Measurements from ENCODE around the gene TMEM229A.
"Not testable (repeated sequence)": the region's sequence is repeated elsewhere in the genome, so short reads cannot be mapped to it uniquely, and the experiment has no call there.

TMEM229A gene

DNA sequence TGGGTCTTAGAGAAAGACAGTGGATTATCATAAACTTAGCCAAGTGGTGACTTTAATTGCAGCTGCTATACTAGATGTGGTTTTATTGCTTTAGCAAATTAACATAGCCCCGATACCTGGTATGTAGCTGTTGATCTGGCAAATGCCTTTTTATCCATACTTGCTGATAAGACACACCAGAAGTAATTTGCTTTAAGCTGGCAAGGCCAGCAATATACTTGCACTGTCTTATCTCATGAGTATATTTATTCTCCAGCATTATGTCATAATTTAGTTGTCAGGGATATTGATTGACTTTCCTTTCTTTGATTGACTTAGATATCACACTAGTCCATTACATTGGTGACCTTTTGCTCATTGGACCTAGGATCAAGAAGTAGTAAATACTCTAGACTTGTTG is 12.8 kb downstream of the TMEM229A start:
- no peak overlapping the region for H3K27ac Mint-ChIP-seq
- no peak overlapping the region for H3K4me3 Mint-ChIP-seq
- no peaks in the 10 kb centered on the region for H3K27me3 Mint-ChIP-seq
- H3K9me3 Mint-ChIP-seq, result peaks cover 3% of the 10 kb centered on the region
- H3K36me3 Mint-ChIP-seq (ENCODE audit: low read depth), result no peaks in the 10 kb centered on the region
- no peaks in the 10 kb centered on the region for H3K4me1 Mint-ChIP-seq (ENCODE audit: low read depth)
- no peak for DNase-seq

DNA sequence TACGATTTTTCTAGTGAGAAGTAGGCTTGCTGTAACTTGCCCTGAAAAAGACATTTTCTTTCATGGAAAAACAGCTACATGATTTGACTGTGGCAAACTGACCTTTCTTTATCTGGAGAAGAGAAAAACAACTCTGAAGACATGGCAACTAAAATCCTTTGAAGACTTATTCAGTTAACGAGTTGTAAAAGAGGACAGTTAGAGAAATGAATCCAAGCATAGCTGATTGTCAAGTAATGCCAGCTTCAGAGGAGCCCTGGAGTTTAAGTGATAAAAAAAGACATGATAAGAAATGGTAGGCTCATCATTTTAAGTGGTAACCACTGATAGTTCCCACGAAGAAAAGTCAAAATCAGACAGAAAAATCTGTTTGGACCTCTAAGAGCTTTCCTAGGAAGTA is 19.6 kb downstream of the TMEM229A start:
- Mint-ChIP-seq H3K4me1 (ENCODE audit: low read depth) (no peaks in the 10 kb centered on the region), H3K27me3 (no peaks in the 10 kb centered on the region), H3K9me3 (no peaks in the 10 kb centered on the region), H3K27ac (no peak overlapping the region), H3K36me3 (ENCODE audit: low read depth) (no peaks in the 10 kb centered on the region), H3K4me3 (no peak overlapping the region)
- DNase-seq, result no peak

DNA sequence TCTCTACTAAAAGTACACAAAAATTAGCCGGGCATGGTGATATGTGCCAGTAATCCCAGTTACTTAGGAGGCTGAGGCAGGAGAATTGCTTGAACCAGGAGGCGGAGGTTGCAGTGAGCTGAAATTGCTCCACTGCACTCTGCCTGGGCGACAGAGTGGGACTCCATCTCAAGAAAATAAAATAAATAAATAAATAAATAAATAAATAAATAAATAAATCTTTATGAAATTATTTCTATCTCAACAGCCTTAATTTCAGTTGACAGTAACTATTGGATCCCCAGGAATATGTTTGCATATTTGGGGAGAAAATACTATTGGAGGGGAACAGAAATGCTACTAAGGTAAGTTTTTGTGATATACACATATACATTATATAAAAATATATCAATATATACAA is 20.0 kb downstream of the TMEM229A start:
- Mint-ChIP-seq H3K4me3 (no peak overlapping the region), H3K27me3 (no peaks in the 10 kb centered on the region), H3K9me3 (no peaks in the 10 kb centered on the region), H3K27ac (no peak overlapping the region), H3K36me3 (ENCODE audit: low read depth) (no peaks in the 10 kb centered on the region), H3K4me1 (ENCODE audit: low read depth) (no peaks in the 10 kb centered on the region)
- DNase-seq, result no peak

DNA sequence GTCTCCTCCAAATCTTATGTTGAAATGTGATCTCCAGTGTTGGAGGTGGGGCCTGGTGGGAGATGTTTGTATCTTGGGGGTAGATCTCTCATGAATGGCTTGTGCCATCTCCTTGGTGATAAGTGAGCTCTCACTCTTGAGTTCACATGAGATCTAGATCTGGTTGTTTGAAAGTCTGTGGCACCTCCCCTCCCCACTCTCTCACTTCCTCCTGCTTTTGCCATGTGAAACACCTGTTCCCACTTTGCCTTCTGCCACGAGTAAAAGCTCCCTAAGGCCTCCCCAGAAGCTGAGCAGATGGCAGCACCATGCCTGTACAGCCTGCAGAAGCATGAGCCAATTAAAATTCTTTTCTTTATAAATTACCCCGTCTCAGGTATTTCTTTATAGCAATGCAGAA is 23.5 kb downstream of the TMEM229A start:
- Mint-ChIP-seq H3K36me3 (ENCODE audit: low read depth) (no peaks in the 10 kb centered on the region), H3K4me1 (ENCODE audit: low read depth) (no peaks in the 10 kb centered on the region), H3K4me3 (no peak overlapping the region), H3K27ac (no peak overlapping the region), H3K27me3 (peaks cover 2% of the 10 kb centered on the region), H3K9me3 (no peaks in the 10 kb centered on the region)
- DNase-seq, result no peak

DNA sequence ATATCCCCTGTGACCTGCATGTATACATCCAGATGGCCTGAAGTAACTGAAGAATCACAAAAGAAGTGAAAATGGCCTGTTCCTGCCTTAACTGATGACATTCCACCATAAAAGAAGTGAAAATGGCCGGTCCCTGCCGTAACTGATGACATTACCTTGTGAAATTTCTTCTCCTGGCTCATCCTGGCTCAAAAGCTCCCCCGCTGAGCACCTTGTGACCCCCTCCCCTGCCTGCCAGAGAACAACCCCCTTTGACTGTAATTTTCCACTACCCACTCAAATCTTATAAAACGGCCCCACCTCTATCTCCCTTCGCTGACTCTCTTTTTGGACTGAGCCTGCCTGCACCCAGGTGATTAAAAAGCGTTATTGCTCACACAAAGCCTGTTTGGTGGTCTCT is 24.6 kb downstream of the TMEM229A start:
- not testable (repeated sequence) for H3K36me3 Mint-ChIP-seq (ENCODE audit: low read depth)

DNA sequence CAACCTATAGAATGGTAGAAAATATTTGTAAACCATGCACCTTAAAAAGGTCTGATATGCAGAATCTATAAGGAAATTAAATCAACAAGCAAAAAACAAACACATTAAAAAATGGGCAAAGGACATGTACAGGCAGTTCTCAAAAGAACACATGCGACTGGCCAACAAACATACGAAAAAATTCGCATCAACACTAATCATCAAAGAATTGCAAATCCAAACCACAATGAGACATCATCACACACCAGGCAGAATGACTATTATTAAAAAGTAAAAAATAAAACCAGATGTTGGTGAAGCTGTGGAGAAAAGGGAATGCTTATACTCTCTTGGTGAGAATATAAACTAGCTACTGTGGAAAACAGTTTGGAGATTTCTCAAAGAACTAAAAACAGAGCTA is 33.2 kb downstream of the TMEM229A start:
- Mint-ChIP-seq H3K4me3 (no peak overlapping the region), H3K9me3 (peaks cover 21% of the 10 kb centered on the region), H3K27ac (no peak overlapping the region), H3K4me1 (ENCODE audit: low read depth) (no peaks in the 10 kb centered on the region), H3K27me3 (no peaks in the 10 kb centered on the region), H3K36me3 (ENCODE audit: low read depth) (no peaks in the 10 kb centered on the region)
- DNase-seq, result no peak

More for the DNA sequence above, 24.6 kb downstream of the TMEM229A start:
- not testable (repeated sequence) for H3K4me1 Mint-ChIP-seq (ENCODE audit: low read depth); H3K27me3 Mint-ChIP-seq; H3K4me3 Mint-ChIP-seq; H3K27ac Mint-ChIP-seq; DNase-seq; H3K9me3 Mint-ChIP-seq

DNA sequence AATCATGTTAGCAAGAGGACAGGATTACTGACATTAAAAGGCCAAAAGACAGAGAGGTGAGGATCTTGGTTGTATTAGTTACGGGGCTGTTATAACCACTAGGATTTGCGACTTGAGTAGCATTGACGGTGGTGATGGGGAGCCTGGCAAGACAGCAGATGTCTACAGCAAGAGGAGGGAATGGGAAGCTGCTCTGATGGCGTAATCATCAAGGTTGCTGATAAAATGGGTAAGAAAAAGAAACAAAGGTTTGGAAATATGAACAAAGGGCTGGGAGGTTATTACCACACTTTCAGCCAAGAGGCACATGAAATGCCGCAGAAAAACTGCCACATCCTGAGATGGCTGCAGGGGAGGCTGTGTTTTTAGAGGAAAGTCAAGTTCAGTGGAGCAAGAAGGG is 33.9 kb downstream of the TMEM229A start:
- H3K4me1 Mint-ChIP-seq (ENCODE audit: low read depth), result no peaks in the 10 kb centered on the region

DNA sequence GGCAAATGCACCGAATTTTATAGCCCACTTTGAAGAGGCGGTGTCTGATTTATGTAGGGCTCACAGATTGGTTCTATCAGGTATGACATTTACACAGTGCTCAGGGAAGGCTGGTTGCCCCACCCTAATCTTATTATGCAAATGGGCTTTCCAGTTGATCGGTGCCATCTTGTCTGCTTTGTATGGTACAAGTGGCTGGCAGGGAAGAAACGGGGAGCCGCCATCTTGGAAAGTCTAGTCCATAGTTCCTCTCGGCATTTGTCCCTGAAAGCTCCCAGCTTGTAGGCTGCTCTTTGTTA is 36.6 kb downstream of the TMEM229A start:
- Mint-ChIP-seq H3K4me1 (ENCODE audit: low read depth) (no peaks in the 10 kb centered on the region), H3K9me3 (peaks cover 9% of the 10 kb centered on the region), H3K27me3 (no peaks in the 10 kb centered on the region), H3K4me3 (no peak overlapping the region), H3K36me3 (ENCODE audit: low read depth) (no peaks in the 10 kb centered on the region), H3K27ac (no peak overlapping the region)
- DNase-seq, result no peak

More for the DNA sequence above, 33.9 kb downstream of the TMEM229A start:
- Mint-ChIP-seq H3K4me3 (no peak overlapping the region), H3K27me3 (no peaks in the 10 kb centered on the region), H3K9me3 (peaks cover 21% of the 10 kb centered on the region), H3K27ac (no peak overlapping the region), H3K36me3 (ENCODE audit: low read depth) (no peaks in the 10 kb centered on the region)
- no peak for DNase-seq

DNA sequence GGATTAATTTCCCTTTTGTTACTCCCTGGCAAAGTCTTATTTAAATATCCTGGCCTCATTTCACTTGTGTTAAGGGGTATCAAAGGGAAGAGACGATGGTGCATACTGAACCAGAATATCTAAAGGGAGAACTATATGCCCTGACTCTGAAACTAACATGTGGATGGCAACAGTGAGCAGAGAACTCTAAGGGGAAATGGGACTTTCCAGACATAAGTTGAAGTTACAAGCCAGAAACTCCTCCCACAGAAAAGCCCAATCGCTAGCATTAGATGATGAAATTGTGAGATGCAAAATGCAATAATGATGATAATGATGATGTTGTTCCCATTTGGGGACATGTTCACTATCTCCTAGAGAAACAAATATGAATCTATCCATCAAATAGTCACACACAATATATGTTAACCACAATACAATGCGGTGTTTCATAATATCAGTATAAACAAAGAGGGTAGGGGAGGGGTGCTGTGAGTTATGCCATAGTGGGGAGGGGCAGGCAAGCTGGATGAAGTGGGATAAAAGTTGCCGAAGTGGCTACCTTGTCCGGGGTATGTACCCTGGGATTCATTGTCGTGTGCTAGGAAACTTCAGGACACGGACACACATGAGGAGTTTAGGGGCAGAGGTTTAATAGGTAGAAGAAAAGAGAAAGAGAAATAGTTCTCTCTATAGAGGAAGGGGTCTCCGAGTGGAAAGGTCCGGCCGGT is 37.1 kb downstream of the TMEM229A start:
- H3K27me3 Mint-ChIP-seq, result no peaks in the 10 kb centered on the region
- no peak overlapping the region for H3K27ac Mint-ChIP-seq
- peaks cover 8% of the 10 kb centered on the region for H3K9me3 Mint-ChIP-seq
- H3K4me1 Mint-ChIP-seq (ENCODE audit: low read depth), result no peaks in the 10 kb centered on the region
- H3K36me3 Mint-ChIP-seq (ENCODE audit: low read depth), result no peaks in the 10 kb centered on the region
- no peak for DNase-seq
- H3K4me3 Mint-ChIP-seq, result no peak overlapping the region

DNA sequence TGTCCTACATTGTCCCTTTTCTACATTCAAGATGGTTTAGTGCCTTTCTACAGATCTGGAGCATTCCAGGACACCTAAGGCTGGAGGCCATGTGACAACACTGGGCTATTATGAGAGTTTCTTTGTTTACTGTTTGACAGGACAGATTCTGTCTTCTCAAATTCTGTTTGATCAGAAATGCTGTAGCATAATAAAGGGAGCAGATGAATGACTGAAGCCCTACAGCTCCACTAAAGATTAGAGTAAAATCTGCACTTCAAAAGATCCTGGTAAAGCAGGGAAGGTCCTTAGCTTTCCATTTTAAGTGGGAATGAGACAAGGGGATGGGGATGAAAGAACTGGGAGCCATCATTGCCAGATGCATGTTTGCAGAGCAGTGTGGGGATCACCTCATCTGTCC is 38.4 kb downstream of the TMEM229A start:
- Mint-ChIP-seq H3K27ac (no peak overlapping the region), H3K36me3 (ENCODE audit: low read depth) (no peaks in the 10 kb centered on the region), H3K27me3 (no peaks in the 10 kb centered on the region), H3K4me1 (ENCODE audit: low read depth) (no peaks in the 10 kb centered on the region), H3K4me3 (no peak overlapping the region), H3K9me3 (peaks cover 15% of the 10 kb centered on the region)
- DNase-seq, result no peak

DNA sequence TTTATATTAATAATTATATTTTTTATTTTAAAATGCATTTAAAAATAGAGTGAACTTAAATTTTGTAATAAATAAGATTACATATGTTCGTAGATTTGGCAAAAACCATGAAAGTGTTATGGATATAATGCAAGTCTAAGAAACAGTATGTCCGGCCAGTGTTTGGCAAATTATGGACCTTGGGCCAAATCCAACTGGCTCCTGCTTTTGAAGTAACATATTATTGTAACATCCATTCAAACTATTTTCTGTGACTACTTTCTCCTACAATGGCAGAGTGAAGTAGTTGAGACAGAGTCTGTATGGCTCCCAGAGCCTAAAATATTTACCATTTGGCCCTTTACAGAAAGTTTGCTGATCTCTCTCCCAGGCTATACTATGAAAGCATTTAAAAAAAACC is 38.9 kb downstream of the TMEM229A start:
- DNase-seq, result no peak
- no peak overlapping the region for H3K4me3 Mint-ChIP-seq
- H3K27me3 Mint-ChIP-seq, result no peaks in the 10 kb centered on the region
- H3K36me3 Mint-ChIP-seq (ENCODE audit: low read depth), result no peaks in the 10 kb centered on the region
- H3K27ac Mint-ChIP-seq, result no peak overlapping the region
- H3K4me1 Mint-ChIP-seq (ENCODE audit: low read depth), result no peaks in the 10 kb centered on the region
- peaks cover 18% of the 10 kb centered on the region for H3K9me3 Mint-ChIP-seq

DNA sequence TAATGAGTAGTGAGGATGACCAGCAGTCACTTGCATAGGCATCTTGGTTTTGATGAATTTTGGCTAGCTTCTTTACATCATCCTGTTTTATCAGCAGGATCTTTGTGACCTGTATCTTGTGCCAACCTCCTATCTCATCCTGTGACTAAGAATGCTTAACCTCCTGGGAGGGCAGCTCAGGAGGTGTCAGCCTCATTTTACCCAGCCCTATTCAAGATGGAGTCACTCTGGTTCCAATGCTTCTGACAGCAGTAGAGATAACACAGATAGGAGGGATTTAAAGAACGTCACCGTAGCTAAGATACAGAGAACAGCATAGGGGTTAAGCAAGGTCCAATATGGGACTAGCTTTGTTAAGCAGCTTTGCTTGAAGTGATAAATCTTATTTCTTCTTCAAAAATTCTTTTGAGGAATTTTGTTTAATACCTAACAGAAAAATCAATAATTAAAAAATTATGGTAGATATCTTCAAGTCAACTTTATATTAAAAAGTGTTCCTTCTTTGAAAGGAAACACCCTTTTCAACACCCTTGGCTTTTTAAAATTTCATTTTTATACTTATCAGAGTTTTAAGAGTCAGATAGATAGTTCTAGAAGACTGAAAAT is 39.9 kb downstream of the TMEM229A start:
- no peak overlapping the region for H3K27ac Mint-ChIP-seq
- no peaks in the 10 kb centered on the region for H3K27me3 Mint-ChIP-seq
- no peaks in the 10 kb centered on the region for H3K36me3 Mint-ChIP-seq (ENCODE audit: low read depth)
- H3K9me3 Mint-ChIP-seq, result peaks cover 18% of the 10 kb centered on the region
- no peaks in the 10 kb centered on the region for H3K4me1 Mint-ChIP-seq (ENCODE audit: low read depth)
- H3K4me3 Mint-ChIP-seq, result no peak overlapping the region
- no peak for DNase-seq

DNA sequence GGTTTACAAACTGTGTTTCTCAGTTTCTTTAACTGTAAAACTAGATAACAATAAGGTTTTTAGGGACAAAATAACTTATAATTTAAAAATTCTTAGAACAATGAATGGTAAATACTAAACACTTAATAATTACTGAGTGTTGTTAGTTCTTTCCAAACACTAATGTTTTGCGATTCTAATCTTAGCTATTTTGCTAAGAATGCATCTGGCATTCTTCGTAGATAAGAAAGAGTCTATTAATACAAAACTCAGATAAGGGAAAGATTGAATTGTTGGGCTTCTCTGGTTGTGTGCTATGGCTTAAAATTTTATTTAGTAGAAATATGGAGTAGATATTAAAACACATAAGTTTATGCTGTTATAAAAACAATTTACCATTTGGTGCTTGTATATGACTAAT is 45.4 kb downstream of the TMEM229A start:
- Mint-ChIP-seq H3K4me3 (no peak overlapping the region), H3K9me3 (peaks cover 10% of the 10 kb centered on the region), H3K27me3 (no peaks in the 10 kb centered on the region), H3K27ac (no peak overlapping the region), H3K4me1 (ENCODE audit: low read depth) (no peaks in the 10 kb centered on the region), H3K36me3 (ENCODE audit: low read depth) (no peaks in the 10 kb centered on the region)
- no peak for DNase-seq
